Subcutaneous abdominal adipose tissue (tissue), 5 donors: ENCODE measurements around the gene RAVER1.
A peak's percentile ranks its signal among the peaks of the same experiment; 100 is the strongest.

Source experiments
- H3K27ac ChIP-seq: one replicate; pipeline ENCODE4 v1.7.0; 2013; ENCODE audit warnings: low read depth, mild to moderate bottlenecking, inconsistent platforms, low read length, moderate library complexity
- H3K27me3 ChIP-seq, 5 donors: one replicate each; pipeline ENCODE4 v1.7.0; 2013; ENCODE audit warnings: low read length in 5 of 5, inconsistent platforms in 1 of 5; ENCODE audit not compliant: control insufficient read depth in 5 of 5, insufficient read depth in 4 of 5
- H3K36me3 ChIP-seq, 5 donors: one replicate each; pipeline ENCODE4 v1.7.0; 2013; ENCODE audit warnings: low read length in 5 of 5; ENCODE audit not compliant: control insufficient read depth in 5 of 5, insufficient read depth in 5 of 5
- H3K4me1 ChIP-seq, 5 donors: one replicate each; pipeline ENCODE4 v1.7.0; 2013; ENCODE audit warnings: low read length in 5 of 5, mild to moderate bottlenecking in 3 of 5, moderate library complexity in 1 of 5; ENCODE audit not compliant: control insufficient read depth in 5 of 5, insufficient read depth in 5 of 5
- H3K4me3 ChIP-seq, 5 donors: one replicate each; pipeline ENCODE4 v1.7.0; 2013; ENCODE audit warnings: low read length in 5 of 5, low read depth in 1 of 5
- H3K9ac ChIP-seq, 5 donors: one replicate each; pipeline ENCODE4 v1.7.0; 2013; ENCODE audit warnings: low read length in 5 of 5, mild to moderate bottlenecking in 4 of 5, moderate library complexity in 3 of 5
- H3K9me3 ChIP-seq, 5 donors: one replicate each; pipeline ENCODE4 v1.7.0; 2013; ENCODE audit warnings: low read length in 5 of 5; ENCODE audit not compliant: control insufficient read depth in 5 of 5
- donor health status: healthy.
- donor health status: healthy.
- donor health status: healthy.
- donor health status: healthy.
- donor health status: healthy.

The RAVER1 gene

DNA sequence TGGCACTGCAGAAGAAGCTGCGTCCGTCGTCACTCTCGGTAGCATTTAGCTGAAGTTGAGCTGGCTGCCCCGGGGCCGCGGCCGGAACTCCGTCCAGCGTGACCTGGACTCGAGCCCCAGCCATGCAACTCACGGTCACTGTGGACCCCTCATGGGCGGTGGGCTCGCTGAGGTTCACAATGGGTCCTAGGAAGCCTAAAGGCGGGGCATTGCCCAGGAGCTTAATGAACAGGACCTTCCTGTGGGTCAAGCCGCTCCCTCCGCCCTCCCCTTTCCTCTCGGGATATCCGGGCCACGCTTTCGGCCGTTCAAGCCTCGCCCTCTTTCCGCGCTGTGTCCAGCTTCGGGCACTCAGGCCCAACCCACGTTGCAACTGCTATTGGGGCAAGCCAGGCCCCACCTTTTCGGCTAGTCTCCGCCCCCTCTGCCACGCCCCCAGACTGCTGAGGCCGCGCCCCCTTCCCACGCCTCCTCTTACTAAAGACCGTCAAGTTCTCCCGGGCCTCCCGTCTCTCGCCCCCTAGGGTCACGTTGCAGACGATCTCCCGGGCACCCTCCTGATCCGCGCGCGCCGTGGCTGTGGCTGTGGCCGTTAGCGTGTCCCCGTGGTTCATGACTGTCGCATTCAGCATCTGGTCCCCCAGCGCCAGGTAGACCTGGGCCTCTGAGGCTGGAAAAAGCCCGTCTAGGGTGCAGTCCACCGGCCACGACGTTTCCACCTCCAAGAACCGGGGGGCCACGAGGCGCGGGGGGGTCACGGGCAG lies 1.4 kb upstream of the RAVER1 start:
- Histone ChIP-seq H3K36me3 (peaks cover 0 to 8% (median 6%) of the 10 kb centered on the region in 5 donors), H3K4me1 (peaks cover 5 to 45% (median 37%) of the 10 kb centered on the region in 5 donors), H3K27ac (peak overlapping the region; percentile 86), H3K9me3 (no peaks in the 10 kb centered on the region), H3K4me3 (peak overlapping the region; percentile 63 to 91 (median 85)), H3K27me3 (no peaks in the 10 kb centered on the region), H3K9ac (peak overlapping the region in 4 of 5 donors; percentile 14 to 75 (median 36))

DNA sequence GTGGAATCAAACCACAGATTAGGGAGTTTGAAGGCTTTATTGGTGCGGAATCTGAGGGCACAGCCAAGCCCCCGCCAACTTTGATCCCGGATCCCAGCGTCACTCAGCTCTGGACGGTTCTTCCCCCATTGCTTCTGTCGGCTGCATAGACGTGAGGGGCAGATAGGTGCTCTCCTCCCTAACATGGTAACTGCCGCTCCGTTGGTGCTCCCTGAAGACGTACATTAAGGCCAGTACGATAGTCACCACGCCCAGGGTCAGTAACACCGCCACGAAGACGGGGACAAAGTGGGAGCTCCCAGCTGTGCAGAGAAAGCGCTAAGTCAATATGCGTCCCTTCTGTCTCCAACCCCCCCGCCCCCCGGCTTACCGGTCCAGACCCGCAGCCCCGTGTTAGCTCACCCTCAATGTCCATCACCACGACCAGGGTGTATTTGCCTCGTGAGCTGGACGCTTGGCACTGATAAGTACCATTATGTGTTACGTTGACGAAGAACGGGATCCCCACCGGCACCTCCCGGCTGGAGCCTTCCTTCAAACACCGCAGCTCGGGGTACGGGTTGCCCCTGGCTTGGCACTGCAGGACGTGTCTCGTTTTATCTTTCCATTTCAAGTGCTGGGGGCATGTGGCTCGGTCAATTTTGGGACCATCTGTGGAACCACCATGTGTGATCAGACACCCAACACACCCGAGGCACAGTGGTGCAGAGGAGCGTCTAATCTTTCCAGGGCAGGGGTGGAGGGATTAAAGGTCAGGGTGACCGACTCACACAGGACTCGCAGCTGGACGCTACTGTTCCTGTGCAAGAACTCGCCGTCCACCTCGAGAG lies 644 bp upstream of the RAVER1 start:
- H3K36me3 ChIP-seq, result peaks cover 0 to 16% (median 13%) of the 10 kb centered on the region in 5 donors
- peaks cover 5 to 39% (median 30%) of the 10 kb centered on the region in 5 donors for H3K4me1 ChIP-seq
- H3K27ac ChIP-seq, result peak overlapping the region; percentile 86

DNA sequence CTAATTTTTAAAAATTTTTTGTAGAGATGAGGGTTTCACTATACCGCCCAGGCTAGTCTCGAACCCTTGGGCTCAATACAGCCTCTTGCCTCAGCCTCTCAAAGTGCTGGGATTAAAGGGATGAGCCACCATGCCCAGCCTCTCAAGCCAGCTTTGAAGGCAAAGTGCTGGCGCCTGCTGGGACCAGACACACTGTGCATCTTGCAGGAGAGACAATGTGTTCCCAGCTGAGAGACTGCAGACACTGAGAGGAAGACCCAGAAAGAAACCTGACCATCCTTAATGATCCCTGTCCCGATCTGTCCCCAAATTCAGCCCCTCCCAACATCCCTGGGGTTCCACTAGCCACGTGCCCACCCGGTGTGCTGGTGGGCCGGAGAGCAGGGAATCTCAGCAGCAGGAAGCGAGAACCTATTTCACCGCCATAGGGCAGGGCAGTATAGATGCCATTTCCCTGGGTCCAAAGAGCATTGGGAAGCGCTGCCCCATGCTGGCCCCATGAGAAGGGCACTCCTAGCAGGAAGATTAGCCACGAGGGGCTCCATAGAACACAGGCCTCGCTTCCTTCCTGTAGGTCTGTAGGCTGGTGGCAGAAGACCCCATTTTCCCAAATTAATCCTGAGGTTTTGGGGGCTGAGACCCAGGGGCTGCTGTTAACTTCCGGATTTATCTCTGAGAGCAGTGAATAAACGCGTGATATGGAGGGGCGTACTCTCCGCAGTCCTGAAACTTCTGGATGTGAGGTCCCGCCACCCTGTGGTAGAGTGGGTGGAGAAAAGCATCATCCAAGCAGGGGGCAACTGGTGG lies 968 bp downstream of the RAVER1 start:
- H3K36me3 ChIP-seq, result peaks cover 0 to 32% (median 29%) of the 10 kb centered on the region in 5 donors
- peak overlapping the region in 4 of 5 donors; percentile 77 to 92 (median 87) for H3K9ac ChIP-seq
- H3K4me1 ChIP-seq, result peaks cover 5 to 39% (median 30%) of the 10 kb centered on the region in 5 donors
- H3K9me3 ChIP-seq, result no peaks in the 10 kb centered on the region
- peak overlapping the region; percentile 77 to 88 (median 85) for H3K4me3 ChIP-seq
- peak overlapping the region; percentile 86 for H3K27ac ChIP-seq
- no peaks in the 10 kb centered on the region for H3K27me3 ChIP-seq

More for the DNA sequence above, 644 bp upstream of the RAVER1 start:
- Histone ChIP-seq H3K27me3 (no peaks in the 10 kb centered on the region), H3K9ac (peak overlapping the region in 4 of 5 donors; percentile 14 to 75 (median 40)), H3K4me3 (peak overlapping the region; percentile 63 to 91 (median 85)), H3K9me3 (no peaks in the 10 kb centered on the region)

DNA sequence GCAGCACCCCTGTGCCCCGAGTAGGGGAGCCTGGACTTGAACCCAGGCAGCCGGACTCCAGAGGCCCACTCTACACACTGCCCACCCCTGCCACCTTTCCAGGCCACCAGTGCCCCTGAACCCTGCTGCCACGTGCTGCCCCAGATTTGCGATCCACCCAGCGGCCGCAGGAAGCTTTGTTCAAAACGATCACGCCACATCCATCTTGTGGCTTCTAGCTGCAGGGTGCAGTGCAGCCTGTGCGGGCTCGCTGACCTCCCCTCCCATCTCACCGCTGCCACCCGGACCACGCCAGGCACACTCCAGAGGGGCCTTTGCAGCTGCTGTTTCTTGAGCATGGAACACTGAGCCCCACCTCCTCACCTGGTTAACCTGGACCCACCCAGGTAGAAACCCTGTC lies 3.8 kb downstream of the RAVER1 start:
- no peak overlapping the region for H3K9ac ChIP-seq
- H3K4me1 ChIP-seq, result peaks cover 3 to 25% (median 24%) of the 10 kb centered on the region in 5 donors
- H3K4me3 ChIP-seq, result no peak overlapping the region
- H3K36me3 ChIP-seq, result peaks cover 0 to 56% (median 50%) of the 10 kb centered on the region in 5 donors
- no peaks in the 10 kb centered on the region for H3K9me3 ChIP-seq
- no peaks in the 10 kb centered on the region for H3K27me3 ChIP-seq
- H3K27ac ChIP-seq, result no peak overlapping the region

DNA sequence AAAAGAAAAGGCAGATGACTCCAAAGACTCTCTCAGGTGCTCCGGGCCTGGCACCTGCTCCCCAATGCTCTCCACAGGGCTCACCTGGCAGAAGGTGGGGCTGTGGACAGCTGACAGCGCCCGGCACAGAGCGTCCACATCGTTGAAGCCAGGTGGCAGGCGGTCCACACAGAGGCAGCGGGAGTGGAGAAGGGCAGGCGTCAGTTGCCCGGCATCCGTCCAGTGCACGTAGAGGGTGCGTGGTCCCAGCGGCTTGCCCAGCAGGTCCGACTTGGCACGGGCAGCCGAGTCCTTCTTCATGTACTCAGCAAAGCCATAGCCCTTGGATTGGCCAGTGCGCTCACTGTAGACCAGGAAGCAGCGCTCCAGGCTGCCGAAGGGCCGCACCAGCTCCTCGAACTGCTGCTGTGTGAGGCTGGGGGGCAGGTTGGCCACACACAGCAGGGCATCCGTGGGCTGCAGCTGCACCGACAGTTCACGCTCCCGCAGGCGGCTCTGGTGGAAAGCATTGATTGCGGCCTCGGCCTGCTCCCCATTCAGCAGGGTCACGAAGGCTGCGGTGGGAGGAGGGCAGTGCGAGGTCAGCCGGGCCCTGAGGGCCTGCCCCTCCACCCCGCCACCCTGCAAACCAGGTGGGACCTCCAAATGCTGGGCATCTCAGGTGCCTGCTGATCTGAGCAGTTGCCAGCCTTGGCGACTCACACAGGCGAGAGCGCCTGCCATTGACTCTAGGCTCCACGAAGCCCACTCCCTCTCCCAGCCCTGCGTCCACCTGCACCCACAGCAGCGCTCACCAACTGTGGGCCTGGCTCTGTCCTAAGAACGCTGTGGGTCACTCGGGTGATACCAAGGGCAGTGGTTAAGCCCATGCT lies 4.5 kb downstream of the RAVER1 start:
- no peaks in the 10 kb centered on the region for H3K27me3 ChIP-seq
- no peaks in the 10 kb centered on the region for H3K9me3 ChIP-seq
- H3K36me3 ChIP-seq, result peaks cover 0 to 63% (median 56%) of the 10 kb centered on the region in 5 donors
- peaks cover 3 to 18% (median 16%) of the 10 kb centered on the region in 5 donors for H3K4me1 ChIP-seq
- H3K4me3 ChIP-seq, result no peak overlapping the region
- H3K9ac ChIP-seq, result no peak overlapping the region
- no peak overlapping the region for H3K27ac ChIP-seq

DNA sequence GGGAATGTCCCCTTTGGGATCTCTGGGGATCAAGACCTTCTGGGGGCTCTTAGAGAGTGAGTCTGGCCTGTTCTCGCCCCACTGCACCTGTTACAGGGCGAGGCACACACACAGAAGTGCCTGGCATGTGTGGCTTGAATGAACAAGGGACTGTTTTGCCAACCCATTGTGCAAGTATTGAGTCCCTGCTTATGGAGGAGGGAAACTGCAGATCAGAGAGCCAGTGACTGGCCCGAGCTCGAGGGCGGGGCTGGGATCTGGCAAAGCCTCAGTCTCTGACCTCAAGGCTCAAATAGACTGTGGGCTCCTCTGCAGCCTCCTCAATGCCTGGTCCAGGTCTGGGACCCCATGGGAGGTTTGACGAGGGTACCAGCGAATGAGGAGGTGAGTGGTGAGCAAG lies 5.5 kb downstream of the RAVER1 start:
- Histone ChIP-seq H3K9ac (no peak overlapping the region), H3K27ac (no peak overlapping the region), H3K36me3 (peaks cover 0 to 72% (median 62%) of the 10 kb centered on the region in 5 donors), H3K4me3 (no peak overlapping the region), H3K4me1 (peaks cover 3 to 12% (median 11%) of the 10 kb centered on the region in 5 donors), H3K27me3 (no peaks in the 10 kb centered on the region), H3K9me3 (no peaks in the 10 kb centered on the region)

DNA sequence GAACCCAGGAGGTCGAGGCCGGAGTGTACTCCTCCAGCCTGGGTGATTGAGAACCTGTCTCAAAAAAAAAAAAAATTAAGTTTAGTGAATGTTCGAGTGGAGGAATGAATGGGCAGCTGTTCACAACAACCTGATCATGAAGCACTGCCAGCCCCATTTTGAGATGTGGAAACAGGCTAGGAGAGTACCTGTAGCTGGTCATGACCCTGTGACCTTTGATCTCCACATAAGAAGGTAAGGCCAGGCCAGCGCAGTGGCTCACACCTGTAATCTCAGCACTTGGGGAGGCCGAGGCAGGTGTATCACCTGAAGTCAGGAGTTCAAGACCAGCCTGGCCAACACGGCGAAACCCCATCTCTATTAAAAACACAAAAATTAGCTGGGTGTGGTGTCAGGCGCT lies 7.6 kb downstream of the RAVER1 start:
- Histone ChIP-seq H3K9me3 (no peaks in the 10 kb centered on the region), H3K27me3 (no peaks in the 10 kb centered on the region), H3K27ac (no peak overlapping the region), H3K9ac (no peak overlapping the region), H3K4me1 (no peaks in the 10 kb centered on the region), H3K36me3 (peaks cover 0 to 93% (median 83%) of the 10 kb centered on the region in 5 donors), H3K4me3 (no peak overlapping the region)

DNA sequence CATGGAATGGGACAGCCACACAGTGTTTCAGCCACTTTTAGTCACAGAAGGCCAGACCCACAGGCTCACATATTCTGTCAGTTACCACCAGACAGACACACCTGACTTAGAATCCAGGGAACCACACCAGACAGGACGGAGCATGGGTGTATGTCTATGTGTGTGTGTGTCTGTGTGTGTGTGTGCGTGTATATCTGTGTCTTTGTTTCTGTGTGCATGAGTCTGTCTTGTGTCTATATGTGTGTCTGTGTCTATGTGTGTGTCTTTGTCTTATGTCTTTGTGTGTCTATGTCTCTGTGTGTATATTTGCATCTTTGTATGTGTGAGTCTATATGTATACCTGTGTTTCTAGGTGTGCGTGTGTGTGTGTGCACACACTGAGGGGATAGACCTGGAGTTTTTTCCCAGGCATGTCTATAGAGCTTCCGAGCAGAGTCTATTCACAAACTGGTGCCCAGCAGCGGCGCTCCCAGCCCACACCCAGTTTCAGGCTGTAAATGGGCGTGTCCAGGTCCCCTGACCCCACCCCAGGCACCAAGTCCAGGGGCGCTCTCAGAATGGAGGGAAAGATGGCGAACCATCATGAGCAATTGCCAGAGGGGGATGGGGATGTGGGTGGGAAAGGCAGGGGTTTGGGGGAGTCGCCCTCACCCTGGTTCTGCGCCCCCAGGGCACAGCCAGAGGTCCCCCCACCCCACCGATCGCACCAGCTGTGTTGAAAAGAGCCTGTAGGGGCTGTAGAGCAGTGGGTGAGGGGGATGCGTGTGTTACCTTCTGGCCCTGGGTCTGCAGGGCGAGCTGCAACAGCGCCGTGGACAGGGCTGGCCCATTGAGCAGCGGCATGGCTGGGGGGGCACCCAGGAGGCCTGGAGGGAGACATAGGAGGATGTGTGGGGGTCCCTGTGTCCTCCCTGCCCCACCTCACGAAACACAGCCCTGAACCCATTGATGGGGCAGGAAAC lies 11.2 kb downstream of the RAVER1 start:
- H3K4me3 ChIP-seq, result no peak overlapping the region
- peaks cover 0 to 89% (median 76%) of the 10 kb centered on the region in 5 donors for H3K36me3 ChIP-seq
- no peaks in the 10 kb centered on the region for H3K4me1 ChIP-seq
- H3K9me3 ChIP-seq, result no peaks in the 10 kb centered on the region
- H3K27ac ChIP-seq, result no peak overlapping the region
- H3K27me3 ChIP-seq, result no peaks in the 10 kb centered on the region
- H3K9ac ChIP-seq, result no peak overlapping the region
